ENCODE results near the gene SPAG16. TPM values are rescaled to one million over a fixed set of nuclear protein-coding genes. Genes with fewer than 3 reads are reported as not detected.
"Not testable (repeated sequence)": the region's sequence is repeated elsewhere in the genome, so short reads cannot be mapped to it uniquely, and the experiment has no call there.

Gene SPAG16
- total RNA-seq, 1 donor from 2014 or later, result 18.7 TPM

- peaks cover 10% of the 10 kb centered on the region for H3K4me1 Mint-ChIP-seq (ENCODE audit: low read depth)
- DNase-seq (ENCODE audit: low spot score), result no peak
- H3K27me3 Mint-ChIP-seq (ENCODE audit: low read depth), result peaks cover 1% of the 10 kb centered on the region
- no peaks in the 10 kb centered on the region for H3K36me3 Mint-ChIP-seq (ENCODE audit: low read depth)
- peaks cover 9% of the 10 kb centered on the region for H3K9me3 Mint-ChIP-seq (ENCODE audit: low read depth)
- no peak for TF ChIP-seq CTCF (IDR thresholded peaks at IDR 0.05)
- H3K4me3 Mint-ChIP-seq (ENCODE audit: unreplicated experiment), result no peak overlapping the region
- no peak overlapping the region for H3K27ac Mint-ChIP-seq (ENCODE audit: unreplicated experiment)
These were observed 394.4 kb downstream of the SPAG16 start for GRCh38 chr2:213678437-213679218.

GRCh38 chr2:213679894-213680293 lies 395.6 kb downstream of the SPAG16 start:
- Mint-ChIP-seq H3K4me1 (ENCODE audit: low read depth) (peaks cover 10% of the 10 kb centered on the region), H3K36me3 (ENCODE audit: low read depth) (no peaks in the 10 kb centered on the region), H3K27me3 (ENCODE audit: low read depth) (peaks cover 1% of the 10 kb centered on the region), H3K9me3 (ENCODE audit: low read depth) (peaks cover 9% of the 10 kb centered on the region), H3K27ac (ENCODE audit: unreplicated experiment) (no peak overlapping the region), H3K4me3 (ENCODE audit: unreplicated experiment) (no peak overlapping the region)
- no peak for TF ChIP-seq CTCF (IDR thresholded peaks at IDR 0.05)
- no peak for DNase-seq (ENCODE audit: low spot score)

GRCh38 chr2:213682276-213682675 lies 398.0 kb downstream of the SPAG16 start:
- Mint-ChIP-seq H3K27ac (ENCODE audit: unreplicated experiment) (no peak overlapping the region), H3K4me3 (ENCODE audit: unreplicated experiment) (no peak overlapping the region), H3K9me3 (ENCODE audit: low read depth) (peaks cover 10% of the 10 kb centered on the region), H3K27me3 (ENCODE audit: low read depth) (peaks cover 1% of the 10 kb centered on the region), H3K4me1 (ENCODE audit: low read depth) (peaks cover 10% of the 10 kb centered on the region), H3K36me3 (ENCODE audit: low read depth) (no peaks in the 10 kb centered on the region)
- no peak for TF ChIP-seq CTCF (IDR thresholded peaks at IDR 0.05)
- no peak for DNase-seq (ENCODE audit: low spot score)

GRCh38 chr2:213688133-213688532 lies 403.9 kb downstream of the SPAG16 start:
- DNase-seq (ENCODE audit: low spot score), result no peak
- Mint-ChIP-seq H3K36me3 (ENCODE audit: low read depth) (peaks cover 3% of the 10 kb centered on the region), H3K4me1 (ENCODE audit: low read depth) (no peaks in the 10 kb centered on the region), H3K27ac (ENCODE audit: unreplicated experiment) (no peak overlapping the region), H3K27me3 (ENCODE audit: low read depth) (no peaks in the 10 kb centered on the region), H3K9me3 (ENCODE audit: low read depth) (peaks cover 12% of the 10 kb centered on the region), H3K4me3 (ENCODE audit: unreplicated experiment) (no peak overlapping the region)
- no peak for TF ChIP-seq CTCF (IDR thresholded peaks at IDR 0.05)

GRCh38 chr2:213688825-213689224 lies 404.6 kb downstream of the SPAG16 start:
- H3K4me3 Mint-ChIP-seq (ENCODE audit: unreplicated experiment), result not testable (repeated sequence)

GRCh38 chr2:213689585-213689984 lies 405.3 kb downstream of the SPAG16 start:
- Mint-ChIP-seq H3K4me1 (ENCODE audit: low read depth) (no peaks in the 10 kb centered on the region), H3K36me3 (ENCODE audit: low read depth) (peaks cover 3% of the 10 kb centered on the region), H3K9me3 (ENCODE audit: low read depth) (peaks cover 12% of the 10 kb centered on the region), H3K27me3 (ENCODE audit: low read depth) (no peaks in the 10 kb centered on the region), H3K27ac (ENCODE audit: unreplicated experiment) (no peak overlapping the region), H3K4me3 (ENCODE audit: unreplicated experiment) (no peak overlapping the region)
- no peak for DNase-seq (ENCODE audit: low spot score)
- no peak for TF ChIP-seq CTCF (IDR thresholded peaks at IDR 0.05)

More at GRCh38 chr2:213688825-213689224, 404.6 kb downstream of the SPAG16 start:
- not testable (repeated sequence) for H3K27ac Mint-ChIP-seq (ENCODE audit: unreplicated experiment); H3K27me3 Mint-ChIP-seq (ENCODE audit: low read depth); H3K36me3 Mint-ChIP-seq (ENCODE audit: low read depth); DNase-seq (ENCODE audit: low spot score); H3K4me1 Mint-ChIP-seq (ENCODE audit: low read depth)
- H3K9me3 Mint-ChIP-seq (ENCODE audit: low read depth), result peaks cover 12% of the 10 kb centered on the region
